Measurements from ENCODE around the gene C1QTNF5.

The C1QTNF5 gene

DNA sequence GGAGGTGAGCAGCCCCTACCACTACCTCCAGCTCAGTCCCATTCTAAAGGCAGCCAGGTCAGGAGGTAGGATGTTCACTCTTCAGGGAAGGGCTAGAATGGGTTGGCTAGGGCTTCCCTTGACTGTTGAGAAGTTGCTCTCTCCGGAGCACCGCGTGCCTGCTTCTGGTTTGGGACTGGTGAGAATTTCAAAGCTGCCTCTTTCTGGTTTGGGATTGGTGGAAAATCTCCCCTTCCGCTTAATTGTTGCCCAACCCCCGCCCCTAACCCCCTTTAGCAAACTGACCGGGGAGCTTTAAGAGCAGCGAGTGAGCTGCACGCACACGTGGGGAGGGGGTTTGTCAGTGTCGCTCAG lies 40.1 kb upstream of the C1QTNF5 start:
- Histone ChIP-seq H3K27ac (replicated peaks) (no peak overlapping the region), H3K27me3 (ENCODE audit: insufficient read depth, poor library complexity, severe bottlenecking) (no peaks in the 10 kb centered on the region), H3K4me3 (replicated peaks; ENCODE audit: insufficient read depth, low read length) (peak overlapping the region; percentile 59)
- no peak for DNase-seq (ENCODE audit: low read depth in 1 of 2, low spot score in 1 of 2)
- no peak for TF ChIP-seq GABPA (IDR thresholded peaks at IDR 0.05; ENCODE audit: low read depth)
- no peak for TF ChIP-seq SPI1 (IDR thresholded peaks at IDR 0.05; ENCODE audit: borderline replicate concordance, low read depth)
- TF ChIP-seq POLR2AphosphoS5 (IDR thresholded peaks at IDR 0.05; ENCODE audit: low read depth): no peak
- TF ChIP-seq, protein P1, sequence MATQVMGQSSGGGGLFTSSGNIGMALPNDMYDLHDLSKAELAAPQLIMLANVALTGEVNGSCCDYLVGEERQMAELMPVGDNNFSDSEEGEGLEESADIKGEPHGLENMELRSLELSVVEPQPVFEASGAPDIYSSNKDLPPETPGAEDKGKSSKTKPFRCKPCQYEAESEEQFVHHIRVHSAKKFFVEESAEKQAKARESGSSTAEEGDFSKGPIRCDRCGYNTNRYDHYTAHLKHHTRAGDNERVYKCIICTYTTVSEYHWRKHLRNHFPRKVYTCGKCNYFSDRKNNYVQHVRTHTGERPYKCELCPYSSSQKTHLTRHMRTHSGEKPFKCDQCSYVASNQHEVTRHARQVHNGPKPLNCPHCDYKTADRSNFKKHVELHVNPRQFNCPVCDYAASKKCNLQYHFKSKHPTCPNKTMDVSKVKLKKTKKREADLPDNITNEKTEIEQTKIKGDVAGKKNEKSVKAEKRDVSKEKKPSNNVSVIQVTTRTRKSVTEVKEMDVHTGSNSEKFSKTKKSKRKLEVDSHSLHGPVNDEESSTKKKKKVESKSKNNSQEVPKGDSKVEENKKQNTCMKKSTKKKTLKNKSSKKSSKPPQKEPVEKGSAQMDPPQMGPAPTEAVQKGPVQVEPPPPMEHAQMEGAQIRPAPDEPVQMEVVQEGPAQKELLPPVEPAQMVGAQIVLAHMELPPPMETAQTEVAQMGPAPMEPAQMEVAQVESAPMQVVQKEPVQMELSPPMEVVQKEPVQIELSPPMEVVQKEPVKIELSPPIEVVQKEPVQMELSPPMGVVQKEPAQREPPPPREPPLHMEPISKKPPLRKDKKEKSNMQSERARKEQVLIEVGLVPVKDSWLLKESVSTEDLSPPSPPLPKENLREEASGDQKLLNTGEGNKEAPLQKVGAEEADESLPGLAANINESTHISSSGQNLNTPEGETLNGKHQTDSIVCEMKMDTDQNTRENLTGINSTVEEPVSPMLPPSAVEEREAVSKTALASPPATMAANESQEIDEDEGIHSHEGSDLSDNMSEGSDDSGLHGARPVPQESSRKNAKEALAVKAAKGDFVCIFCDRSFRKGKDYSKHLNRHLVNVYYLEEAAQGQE (IDR thresholded peaks at IDR 0.05; ENCODE audit: insufficient replicate concordance, low read depth): no peak
- no peak for TF ChIP-seq CTCF (IDR thresholded peaks at IDR 0.05; ENCODE audit: insufficient read depth, low read length)

DNA sequence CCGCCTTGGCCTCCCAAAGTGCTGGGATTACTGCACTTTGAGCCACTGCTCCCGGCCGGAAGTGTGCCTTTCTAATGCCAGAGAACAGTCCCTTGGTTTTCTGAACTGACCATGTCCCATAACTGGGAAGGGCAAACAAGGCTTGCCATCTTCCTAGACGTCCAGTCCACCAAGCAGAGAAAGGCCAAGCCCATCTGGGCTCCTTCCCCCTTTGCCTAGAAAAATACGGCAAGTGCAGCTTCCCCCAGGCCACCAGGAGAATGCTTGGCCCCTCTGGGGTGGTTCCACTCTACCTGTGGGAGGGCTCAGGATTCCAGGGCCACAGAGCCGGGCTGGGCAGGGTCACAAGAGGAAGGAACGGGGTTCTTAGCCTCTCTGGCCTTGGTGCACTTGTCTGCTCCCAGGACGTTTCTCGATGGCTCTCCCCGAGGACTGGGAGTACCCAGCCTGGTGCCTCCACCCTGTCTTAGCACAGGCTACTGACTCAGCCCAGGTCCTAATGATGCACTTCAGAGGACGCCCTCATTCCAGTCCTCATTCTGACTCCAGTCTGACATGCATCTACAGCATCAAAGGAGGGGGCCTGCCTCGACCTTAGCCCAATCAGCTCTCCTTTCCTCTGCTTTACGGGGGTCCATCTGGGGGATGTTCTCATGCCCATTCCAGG lies 39.6 kb upstream of the C1QTNF5 start:
- no peak for TF ChIP-seq GABPA (IDR thresholded peaks at IDR 0.05; ENCODE audit: low read depth)
- TF ChIP-seq, protein P1 (IDR thresholded peaks at IDR 0.05; ENCODE audit: insufficient replicate concordance, low read depth): no peak
- no peak for TF ChIP-seq POLR2AphosphoS5 (IDR thresholded peaks at IDR 0.05; ENCODE audit: low read depth)
- TF ChIP-seq SPI1 (IDR thresholded peaks at IDR 0.05; ENCODE audit: borderline replicate concordance, low read depth): no peak
- no peak for TF ChIP-seq CTCF (IDR thresholded peaks at IDR 0.05; ENCODE audit: insufficient read depth, low read length)
- Histone ChIP-seq H3K4me3 (replicated peaks; ENCODE audit: insufficient read depth, low read length) (no peak overlapping the region), H3K27ac (replicated peaks) (no peak overlapping the region), H3K27me3 (ENCODE audit: insufficient read depth, poor library complexity, severe bottlenecking) (no peaks in the 10 kb centered on the region)
- DNase-seq (ENCODE audit: low read depth in 1 of 2, low spot score in 1 of 2): no peak

DNA sequence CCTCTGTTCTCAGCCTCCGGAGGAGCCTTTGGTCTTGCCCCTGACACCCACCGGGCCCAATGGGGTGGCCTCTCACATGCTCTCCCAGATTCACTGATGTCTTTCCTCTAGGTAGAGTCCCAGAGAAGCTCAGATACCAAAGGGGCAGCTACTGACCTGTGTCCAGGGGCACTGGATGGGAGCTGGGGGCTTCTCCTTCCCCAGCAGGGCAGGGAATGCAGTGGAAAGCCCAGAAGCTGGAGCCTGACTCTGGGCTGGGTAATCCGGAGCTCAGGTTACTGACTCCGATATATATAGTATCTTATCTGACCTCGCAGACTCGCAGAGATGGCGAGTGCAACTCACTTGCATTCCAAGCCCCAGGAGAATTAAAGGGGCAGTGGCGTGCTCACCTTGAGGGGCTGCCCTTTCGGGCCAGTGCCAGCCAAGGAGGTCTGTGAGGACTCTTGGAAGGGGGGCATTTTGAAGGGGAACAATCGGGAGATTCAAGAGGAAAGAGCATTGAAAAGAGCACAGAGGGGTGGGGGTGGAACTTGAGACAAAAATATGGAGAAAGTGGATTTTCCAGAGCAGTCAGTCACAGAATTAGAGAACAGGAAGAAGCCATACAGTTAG lies 38.3 kb upstream of the C1QTNF5 start:
- DNase-seq (ENCODE audit: low read depth in 1 of 2, low spot score in 1 of 2): no peak
- TF ChIP-seq, protein P1 (IDR thresholded peaks at IDR 0.05; ENCODE audit: insufficient replicate concordance, low read depth): no peak
- TF ChIP-seq SPI1 (IDR thresholded peaks at IDR 0.05; ENCODE audit: borderline replicate concordance, low read depth) (no peak), POLR2AphosphoS5 (IDR thresholded peaks at IDR 0.05; ENCODE audit: low read depth) (no peak), GABPA (IDR thresholded peaks at IDR 0.05; ENCODE audit: low read depth) (no peak), CTCF (IDR thresholded peaks at IDR 0.05; ENCODE audit: insufficient read depth, low read length) (no peak)
- Histone ChIP-seq H3K27me3 (ENCODE audit: insufficient read depth, poor library complexity, severe bottlenecking) (no peaks in the 10 kb centered on the region), H3K27ac (replicated peaks) (no peak overlapping the region), H3K4me3 (replicated peaks; ENCODE audit: insufficient read depth, low read length) (no peak overlapping the region)

All from HL-60 (cell line).